HepG2 (cell line): ENCODE results near the gene CRYM. TPM values are rescaled to one million over a fixed set of nuclear protein-coding genes. Genes with fewer than 3 reads are reported as not detected.
A peak's percentile ranks its signal among the peaks of the same experiment; 100 is the strongest.

Source experiments
- ERF ChIP-seq: IDR thresholded peaks from 2 replicates; pipeline ENCODE4 v1.6.1; 2018; ENCODE audit warnings: missing biosample characterization, missing genetic modification reagents
- GATAD1 ChIP-seq: IDR thresholded peaks from 2 replicates; pipeline ENCODE4 v1.6.1; 2016; ENCODE audit warnings: missing genetic modification reagents, missing compliant biosample characterization
- KDM5A ChIP-seq: fragments of 200-600 bp; sonication (generic); IDR thresholded peaks from 2 replicates; pipeline ENCODE4 v1.7.0; 2018; ENCODE audit warnings: antibody characterized with exemption, mild to moderate bottlenecking, low read length, borderline replicate concordance
- POLR2A ChIP-seq, 2 experiments: IDR thresholded peaks; 2 replicates each; pipeline ENCODE4 v1.6.1; 2011; ENCODE audit warnings: low read depth in 2 of 2, low read length in 2 of 2, mild to moderate bottlenecking in 1 of 2, moderate library complexity in 1 of 2; ENCODE audit not compliant: insufficient read depth in 1 of 2
- PRPF4 ChIP-seq: fragments of 200-400 bp; formaldehyde crosslinking; IDR thresholded peaks from 2 replicates; pipeline ENCODE4 v1.6.1; 2016; ENCODE audit warnings: low read length, low read depth; ENCODE audit not compliant: poor library complexity, severe bottlenecking
- SALL2 ChIP-seq: sonication (generic); formaldehyde crosslinking; IDR thresholded peaks from 2 replicates; pipeline ENCODE4 v1.8.1; 2023; ENCODE audit warnings: mild to moderate bottlenecking, missing genetic modification reagents, inconsistent platforms
- SNRNP70 ChIP-seq: fragments of 200-400 bp; formaldehyde crosslinking; IDR thresholded peaks from 2 replicates; pipeline ENCODE4 v1.6.1; 2017; ENCODE audit warnings: mild to moderate bottlenecking, low read depth, low read length, moderate library complexity
- STAG1 ChIP-seq: sonication (generic); formaldehyde crosslinking; IDR thresholded peaks from 2 replicates; pipeline ENCODE4 v1.4.0; 2020; ENCODE audit warnings: missing genetic modification reagents
- TFDP2 ChIP-seq: sonication (generic); formaldehyde crosslinking; IDR thresholded peaks from 2 replicates; pipeline ENCODE4 v1.4.0; 2020; ENCODE audit warnings: missing genetic modification reagents
- ZBTB46 ChIP-seq: sonication (generic); formaldehyde crosslinking; IDR thresholded peaks from 2 replicates; pipeline ENCODE4 v1.4.0; 2020; ENCODE audit warnings: mild to moderate bottlenecking, missing genetic modification reagents, borderline replicate concordance
- ZFYVE20 ChIP-seq: sonication (generic); formaldehyde crosslinking; IDR thresholded peaks from 2 replicates; pipeline ENCODE4 v1.8.0; 2023; ENCODE audit warnings: low read depth, mild to moderate bottlenecking, moderate library complexity, missing genetic modification reagents, borderline replicate concordance
- ZNF17 ChIP-seq: sonication (generic); formaldehyde crosslinking; IDR thresholded peaks from 2 replicates; pipeline ENCODE4 v1.5.0; 2020; ENCODE audit warnings: mild to moderate bottlenecking, missing genetic modification reagents
- polyA plus RNA-seq, 8 experiments: library from polyadenylated mRNA; depleted of rRNA in 3 of 8; stranded (reverse) in 7 of 8; unstranded in 1 of 8; fragments of >200 nt; fragmentation: Illumina TruSeq in 4 of 8; extraction: Trizol in 4 of 8; gene quantifications; 2 replicates each; pipeline versions ENCODE4 v1.2.1 to v1.2.3, GENCODE V29; 2011 to 2016; ENCODE audit warnings: low read depth in 4 of 8, missing spikeins in 1 of 8, mixed read lengths in 1 of 8; ENCODE audit not compliant: insufficient read depth in 1 of 8
- total RNA-seq, 5 experiments: library from RNA; depleted of rRNA; stranded (reverse); fragments of >200 nt; fragmentation: Illumina TruSeq; extraction: Trizol; gene quantifications; 2 replicates each; pipeline ENCODE4 v1.2.3, GENCODE V29; 2016; ENCODE audit warnings: low read depth in 1 of 5

CRYM gene
- total and polyA plus RNA-seq, 2 of the 13 experiments (the other 11 are each of a cell fraction or from before 2014, with no cell fraction given): 1.9 to 2.2 TPM

DNA sequence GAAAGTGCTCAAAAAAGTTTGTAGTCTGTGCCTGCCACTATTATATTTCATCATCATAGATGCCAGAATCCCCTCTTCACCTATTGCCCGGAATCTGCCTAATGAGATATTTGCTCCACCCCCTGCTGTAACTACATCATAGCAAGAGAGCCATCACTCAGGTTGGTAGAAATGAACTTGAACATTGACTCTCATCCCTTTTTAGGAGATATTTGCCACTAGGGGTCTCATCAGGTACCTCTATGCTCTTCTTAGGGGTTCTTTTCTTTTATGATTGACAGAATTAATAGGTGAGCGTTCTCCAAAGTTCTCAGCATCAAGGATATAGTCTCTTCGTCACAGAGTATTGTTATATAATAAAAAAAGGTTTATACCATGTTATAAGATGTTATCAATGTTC lies 24.6 kb downstream of the CRYM start (continued):
- TF ChIP-seq POLR2A (IDR thresholded peaks at IDR 0.05; ENCODE audit: insufficient read depth in 1 of 2, low read depth in 2 of 2, low read length in 2 of 2) (no peak), SNRNP70 (no peak), SALL2 (CRISPR knock-in tag) (no peak), GATAD1 (CRISPR knock-in tag) (no peak), KDM5A (no peak), PRPF4 (no peak), STAG1 (peak; percentile 18; the same call in 1 of the 2 replicates), ZNF17 (no peak), ERF (CRISPR knock-in tag) (no peak), ZFYVE20 (CRISPR knock-in tag) (no peak), ZBTB46 (no peak), TFDP2 (no peak)
